GM18868 (cell line): Measurements from ENCODE around the gene PCSK5.

ENCODE experiments used
- ATAC-seq: cut with Tn5 transposase; IDR thresholded peaks from one replicate; pipeline ENCODE4 v1.9.1; 2021; ENCODE audit warnings: mild to moderate bottlenecking, moderate library complexity; ENCODE audit not compliant: unreplicated experiment

Gene PCSK5

GRCh38 chr9:75918909-75919308, 28.4 kb downstream of the PCSK5 start:
- no peak for ATAC-seq

DNA sequence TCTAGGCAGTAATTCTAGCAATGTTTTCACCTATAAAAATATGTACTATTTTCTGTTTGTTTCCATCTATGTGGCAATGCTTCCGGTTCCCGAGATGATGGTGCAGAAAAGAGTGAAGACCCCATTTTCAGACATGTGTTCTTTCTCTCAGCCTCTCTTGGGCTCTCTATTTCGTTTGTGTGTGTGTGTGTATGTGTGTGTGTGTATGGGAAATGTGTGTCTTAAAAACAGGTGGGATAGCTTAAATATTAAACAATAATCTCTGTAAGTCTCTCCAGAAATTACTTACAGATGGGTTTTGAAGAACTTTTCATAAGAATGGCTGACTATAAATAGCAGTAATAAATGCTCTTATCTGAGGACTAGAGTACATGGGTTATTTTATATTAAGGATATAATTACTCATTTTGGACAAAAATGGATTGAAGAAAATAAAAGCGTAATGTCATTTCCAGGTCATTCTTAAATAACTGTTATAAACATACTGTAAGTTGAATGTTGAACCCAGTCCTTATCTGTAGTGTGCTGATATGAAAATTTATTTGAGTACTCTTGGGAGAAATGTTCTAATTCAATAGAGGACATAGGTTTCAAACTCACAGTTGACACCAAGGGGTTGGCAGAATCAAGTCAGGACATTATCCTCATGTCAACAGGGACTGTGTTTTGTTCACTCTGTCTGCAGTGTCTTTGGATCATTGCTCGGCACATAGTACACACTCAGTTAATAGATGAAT, 31.1 kb downstream of the PCSK5 start:
- ATAC-seq, result no peak

DNA sequence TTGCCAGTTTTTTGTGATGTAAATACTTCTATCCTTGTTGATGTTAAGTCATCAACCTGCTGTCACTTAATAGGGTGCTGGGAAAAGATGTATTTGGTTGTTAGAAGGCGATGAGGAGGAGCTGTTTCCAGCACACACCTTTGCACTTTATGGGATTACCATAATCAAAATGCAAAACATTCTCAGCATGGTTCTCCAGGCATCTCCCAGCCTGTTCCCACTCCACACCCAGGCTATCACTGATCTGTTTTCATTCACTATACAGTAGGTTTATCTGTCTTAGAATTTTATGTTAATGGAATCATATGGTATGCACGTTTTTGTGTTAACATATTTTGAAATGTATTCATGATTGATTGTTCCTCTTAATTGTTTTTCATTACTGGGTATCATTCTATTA, 35.9 kb downstream of the PCSK5 start:
- no peak for ATAC-seq

- ATAC-seq, result no peak
Measured at GRCh38 chr9:75927356-75927755, 36.9 kb downstream of the PCSK5 start.

DNA sequence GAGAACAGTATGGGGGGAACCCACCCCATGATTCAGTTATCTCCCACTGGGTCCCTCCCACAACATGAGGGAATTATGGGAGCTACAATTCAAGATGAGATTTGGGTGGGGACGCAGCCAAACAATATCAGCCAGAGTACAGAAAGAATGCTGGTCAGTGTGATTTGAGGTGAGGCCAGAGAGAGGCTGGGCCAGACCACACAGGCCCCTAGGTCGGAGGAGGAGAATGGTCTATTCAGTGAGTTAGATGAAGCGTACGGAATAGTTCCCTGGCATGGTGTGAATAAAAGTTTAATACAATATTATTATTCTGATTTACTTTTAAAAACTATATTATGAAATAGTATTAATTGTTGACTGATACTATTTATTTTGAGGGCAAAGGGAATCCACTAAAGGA, 39.7 kb downstream of the PCSK5 start:
- ATAC-seq, result no peak

DNA sequence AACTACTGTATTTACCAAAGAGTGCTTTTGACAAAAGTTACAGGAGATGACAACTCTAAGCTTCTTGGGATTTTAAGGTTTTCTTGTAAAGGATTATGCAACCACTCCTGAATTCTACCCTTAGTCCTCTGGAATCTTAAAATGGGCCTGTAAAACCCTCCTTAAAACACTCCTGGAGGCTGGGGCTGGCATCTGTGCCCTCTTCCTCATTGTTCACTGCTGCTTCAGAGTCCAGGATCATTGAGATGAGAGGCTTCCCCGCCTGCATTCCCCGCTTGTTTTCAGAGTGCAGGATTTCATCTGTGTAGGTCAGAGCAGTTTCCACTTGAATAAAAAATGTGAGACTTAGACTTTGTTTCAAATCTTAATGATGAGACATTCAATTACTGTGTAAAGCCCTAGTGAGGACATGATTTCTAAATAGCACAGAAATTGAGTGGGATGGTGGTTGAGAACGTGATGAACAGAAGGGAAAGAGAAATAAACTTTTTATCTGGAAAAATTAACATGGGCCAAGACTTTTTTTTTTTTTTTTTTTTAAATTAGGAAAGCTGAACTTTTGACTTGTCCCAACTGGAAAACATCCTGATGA, 40.4 kb downstream of the PCSK5 start:
- ATAC-seq, result no peak

DNA sequence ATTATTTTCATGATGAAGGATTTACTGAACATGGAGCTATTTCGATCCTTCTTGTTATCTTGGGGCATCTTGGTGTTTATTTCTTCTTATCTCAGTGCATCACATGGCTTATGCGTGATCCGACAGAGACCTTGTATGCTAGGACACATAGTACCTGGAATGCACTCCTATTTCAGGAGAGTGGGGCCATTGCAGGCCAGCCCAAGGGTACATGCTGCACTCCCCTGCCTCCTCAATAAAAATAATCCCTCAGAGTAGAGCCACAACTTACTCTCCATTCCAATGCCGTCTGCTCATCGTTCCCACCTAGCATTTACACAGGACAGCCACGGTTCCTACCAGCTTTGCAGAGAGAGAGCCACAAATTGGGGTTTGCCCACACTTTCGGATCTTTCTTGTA, 43.5 kb downstream of the PCSK5 start:
- no peak for ATAC-seq

DNA sequence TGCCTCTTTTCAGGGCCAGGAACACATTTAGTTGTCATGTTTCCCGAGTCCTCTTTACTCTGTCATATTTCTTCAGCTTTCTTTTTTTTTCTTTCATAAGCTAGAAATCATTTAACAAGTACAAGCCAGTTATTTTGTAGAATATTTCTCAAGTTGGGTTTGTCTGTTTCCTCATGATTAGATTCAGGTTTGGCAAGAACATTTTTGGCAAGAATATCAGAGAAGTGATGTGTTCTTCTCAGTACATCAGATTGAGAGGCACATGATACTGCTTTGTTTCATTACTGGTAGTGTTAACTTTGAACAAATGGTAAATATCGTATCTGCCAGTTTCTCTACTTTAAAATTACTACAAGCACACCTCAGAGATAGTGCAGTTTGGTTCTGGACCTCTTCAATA, 45.1 kb downstream of the PCSK5 start:
- no peak for ATAC-seq

DNA sequence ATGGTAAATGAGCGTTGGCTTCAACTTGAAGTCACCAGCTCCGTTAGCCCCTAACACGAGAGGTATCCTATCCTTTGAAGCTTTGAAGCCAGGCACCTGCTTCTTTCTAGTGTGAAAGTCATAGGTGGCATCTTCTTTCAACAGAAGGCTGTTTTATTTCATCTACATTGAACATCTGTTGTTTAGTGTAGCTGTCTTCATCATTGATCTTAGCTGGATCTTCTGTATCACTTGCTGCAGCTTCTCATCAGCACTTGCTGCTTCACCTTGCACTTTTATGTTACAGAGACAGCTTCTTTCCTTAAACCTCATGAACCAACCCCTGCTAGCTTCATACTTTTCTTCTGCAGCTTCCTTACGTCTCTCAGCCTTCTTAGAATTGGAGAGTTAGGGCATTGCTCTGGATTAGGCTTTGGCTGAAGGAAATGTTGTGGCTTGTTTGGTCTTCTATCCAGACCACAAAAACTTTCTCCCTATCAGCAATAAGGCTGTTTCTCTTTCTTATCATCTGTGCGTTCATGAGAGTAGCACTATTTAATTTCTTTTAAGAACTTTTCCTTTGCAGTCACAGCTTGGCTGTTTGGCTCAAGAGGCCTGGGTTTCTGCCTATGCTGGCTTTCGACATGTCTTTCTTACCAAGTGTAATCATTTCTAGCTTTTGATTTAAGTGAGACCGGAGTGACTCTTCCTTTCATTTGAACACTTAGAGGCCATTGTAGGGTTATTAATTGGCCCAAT, 47.2 kb downstream of the PCSK5 start:
- no peak for ATAC-seq

DNA sequence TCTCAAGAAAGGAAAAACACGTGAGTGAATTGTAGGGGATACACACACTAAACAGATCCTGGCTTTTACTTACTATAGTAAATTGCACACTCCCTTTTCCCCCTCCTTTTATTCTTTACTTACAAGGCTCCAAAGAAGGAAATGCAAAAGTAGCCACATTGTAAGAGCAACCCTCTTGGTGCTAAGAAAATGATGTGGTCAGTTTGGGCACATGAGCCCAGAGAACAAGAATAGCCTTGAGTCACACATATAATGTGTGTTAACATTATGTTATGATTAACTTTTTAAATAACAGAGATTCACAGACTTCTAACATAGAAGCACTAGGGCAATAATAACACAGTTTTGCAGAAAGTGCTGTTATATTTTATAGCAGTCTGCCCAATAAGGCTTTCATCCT, 48.5 kb downstream of the PCSK5 start:
- no peak for ATAC-seq

DNA sequence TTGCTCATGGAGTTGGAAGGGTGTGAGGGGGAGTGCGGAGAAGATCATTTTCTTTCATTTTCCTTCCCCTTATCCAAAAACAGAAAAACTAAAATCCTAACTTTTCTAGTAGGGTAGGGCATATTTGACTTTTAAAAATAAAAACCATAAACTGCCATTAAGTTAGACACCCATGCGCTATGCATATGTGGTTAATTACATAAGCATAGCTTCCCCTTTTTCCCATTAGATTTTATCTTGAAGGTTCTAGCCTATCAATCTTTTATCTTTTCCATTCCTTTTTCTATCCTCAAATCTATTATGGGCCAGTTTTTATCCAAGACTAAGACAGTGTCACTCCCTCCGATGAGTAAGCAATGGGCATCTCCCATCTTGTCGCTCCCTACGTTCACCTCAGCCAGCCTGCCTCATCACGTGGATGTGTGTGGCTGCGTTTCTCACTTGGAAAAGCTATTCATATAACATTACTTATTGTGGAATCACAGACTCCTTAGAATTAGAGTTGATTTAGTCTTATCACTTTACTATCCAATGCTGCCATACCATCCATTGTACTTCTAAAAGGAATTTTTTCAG, 49.2 kb downstream of the PCSK5 start:
- no peak for ATAC-seq

DNA sequence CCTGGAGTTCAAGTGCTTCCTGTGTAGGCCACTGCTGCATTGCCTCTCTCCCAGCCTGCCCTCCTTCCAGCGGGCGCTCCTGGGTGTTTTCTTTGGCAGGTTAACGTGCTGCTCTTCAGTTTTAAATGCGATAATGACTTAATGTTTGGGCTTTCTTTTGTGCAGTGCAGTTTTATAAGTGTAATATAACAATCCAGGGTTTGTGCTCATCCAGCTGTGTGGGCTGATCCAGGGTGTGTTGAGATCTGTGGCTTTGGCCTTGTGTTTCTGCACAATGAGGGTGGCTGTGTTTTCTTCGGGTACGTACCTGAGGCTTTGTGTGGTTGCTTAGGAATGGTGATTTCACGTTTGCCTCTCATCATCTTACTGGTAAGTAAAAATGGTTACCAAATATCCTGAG, 50.6 kb downstream of the PCSK5 start:
- ATAC-seq, result no peak

GRCh38 chr9:75941577-75942311, 51.3 kb downstream of the PCSK5 start:
- ATAC-seq, result no peak

- no peak for ATAC-seq
Measured at GRCh38 chr9:75946766-75947165, 56.3 kb downstream of the PCSK5 start.

DNA sequence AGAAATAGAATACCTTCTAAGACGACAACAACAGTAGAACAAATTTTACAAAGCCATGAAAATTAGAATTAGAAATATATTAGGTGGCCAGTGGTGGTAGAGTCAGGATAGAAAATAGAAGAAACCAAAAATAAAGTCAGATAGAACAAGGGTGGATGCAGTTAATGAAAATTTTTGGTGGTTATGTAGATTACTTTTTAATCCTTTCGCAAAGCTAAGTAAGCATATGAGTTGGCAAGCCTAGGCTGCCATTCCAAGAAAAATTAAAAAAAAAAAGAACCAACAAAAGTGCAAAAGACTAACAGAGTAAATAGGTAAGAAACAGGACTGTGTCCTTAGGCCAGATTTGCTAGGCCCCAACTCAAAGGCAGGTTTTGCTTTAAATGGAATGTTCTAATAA, 56.8 kb downstream of the PCSK5 start:
- no peak for ATAC-seq

- ATAC-seq, result no peak
Measured at GRCh38 chr9:75950998-75951397, 60.5 kb downstream of the PCSK5 start.

- no peak for ATAC-seq
Measured at GRCh38 chr9:75953218-75953617, 62.7 kb downstream of the PCSK5 start.

- no peak for ATAC-seq
Measured at GRCh38 chr9:75956161-75956560, 65.7 kb downstream of the PCSK5 start.

- ATAC-seq, result no peak
Measured at GRCh38 chr9:75957116-75957515, 66.6 kb downstream of the PCSK5 start.

DNA sequence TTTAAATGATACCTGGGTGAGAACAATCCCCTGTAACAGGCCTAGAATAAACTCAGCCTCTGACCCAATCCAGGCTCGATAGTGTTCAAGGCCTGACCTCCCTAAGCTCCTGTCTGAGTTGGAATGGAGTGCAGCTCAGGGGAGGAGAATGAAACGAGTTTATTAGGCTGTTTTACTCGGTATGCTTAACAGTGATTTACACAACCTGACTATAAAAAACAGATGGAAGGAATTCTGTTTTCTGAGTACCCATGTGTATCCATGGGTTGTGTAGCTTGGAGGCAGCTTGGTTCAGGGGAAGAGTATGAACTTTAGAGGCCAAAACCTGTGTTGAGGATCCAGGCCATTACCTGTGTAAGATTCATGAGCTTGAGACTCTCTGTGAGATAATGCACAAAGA, 67.8 kb downstream of the PCSK5 start:
- ATAC-seq, result no peak

DNA sequence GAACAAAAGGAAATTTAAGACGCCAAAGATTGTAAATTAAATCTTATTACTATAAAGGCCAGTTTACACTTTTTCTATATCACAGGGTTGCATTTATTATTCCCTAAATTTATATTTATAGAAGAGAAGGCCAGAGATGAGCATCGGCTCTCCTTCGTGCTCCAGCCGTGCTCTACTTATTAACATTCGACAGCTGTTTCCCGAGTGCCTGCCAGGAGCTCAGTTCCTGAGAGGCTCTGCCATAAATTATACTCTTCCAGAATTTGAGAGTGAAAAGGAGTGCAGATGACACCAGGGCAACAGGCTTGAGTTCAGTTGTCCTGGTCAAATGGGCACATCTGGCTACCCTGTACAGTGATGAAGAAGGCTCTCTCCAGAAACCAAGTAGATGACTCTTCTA, 70.1 kb downstream of the PCSK5 start:
- no peak for ATAC-seq
